Adipocyte (in vitro differentiated cells): ENCODE data around the gene PTGDS.

ENCODE experiments used
- DNase-seq: peaks from one replicate; pipeline ENCODE4 v3.0.0-alpha.2; 2015; ENCODE audit warnings: low read depth
- H3K27me3 ChIP-seq: replicated peaks from 2 replicates; pipeline ENCODE4 v1.7.0; 2013; ENCODE audit warnings: mild to moderate bottlenecking, low read length, moderate library complexity; ENCODE audit not compliant: control insufficient read depth, insufficient read depth
- H3K36me3 ChIP-seq: 2 replicates; pipeline ENCODE4 v1.7.0; 2013; ENCODE audit warnings: low read length, mild to moderate bottlenecking, moderate library complexity; ENCODE audit not compliant: control insufficient read depth, insufficient read depth, severe bottlenecking
- H3K4me1 ChIP-seq: 2 replicates; pipeline ENCODE4 v1.7.0; 2013; ENCODE audit warnings: mild to moderate bottlenecking, low read length, moderate library complexity; ENCODE audit not compliant: control insufficient read depth, insufficient read depth
- H3K4me3 ChIP-seq: 2 replicates; pipeline ENCODE4 v1.7.0; 2013; ENCODE audit warnings: mild to moderate bottlenecking, low read length, moderate library complexity
- H3K9ac ChIP-seq: 2 replicates; pipeline ENCODE4 v1.7.0; 2013; ENCODE audit warnings: mild to moderate bottlenecking, low read length, moderate library complexity
- H3K9me3 ChIP-seq: 2 replicates; pipeline ENCODE4 v1.7.0; 2013; ENCODE audit warnings: mild to moderate bottlenecking, low read length, moderate library complexity; ENCODE audit not compliant: control insufficient read depth

The PTGDS gene

GRCh38 chr9:137009217-137009616 is 31.9 kb downstream of the PTGDS start:
- no peak overlapping the region for H3K9ac ChIP-seq
- no peak overlapping the region for H3K4me3 ChIP-seq
- no peak for DNase-seq
- no peaks in the 10 kb centered on the region for H3K9me3 ChIP-seq
- peaks cover 9% of the 10 kb centered on the region for H3K36me3 ChIP-seq
- no peaks in the 10 kb centered on the region for H3K4me1 ChIP-seq
- H3K27me3 ChIP-seq: no peaks in the 10 kb centered on the region

- DNase-seq: no peak
- no peaks in the 10 kb centered on the region for H3K4me1 ChIP-seq
- H3K9ac ChIP-seq: no peak overlapping the region
- H3K9me3 ChIP-seq: no peaks in the 10 kb centered on the region
- no peak overlapping the region for H3K4me3 ChIP-seq
- H3K27me3 ChIP-seq: no peaks in the 10 kb centered on the region
- H3K36me3 ChIP-seq: peaks cover 13% of the 10 kb centered on the region
Observed at GRCh38 chr9:137009938-137010732, 32.8 kb downstream of the PTGDS start.

GRCh38 chr9:137011156-137011555 is 33.9 kb downstream of the PTGDS start:
- Histone ChIP-seq H3K4me1 (no peaks in the 10 kb centered on the region), H3K9ac (no peak overlapping the region), H3K27me3 (no peaks in the 10 kb centered on the region), H3K36me3 (peaks cover 21% of the 10 kb centered on the region), H3K9me3 (no peaks in the 10 kb centered on the region), H3K4me3 (no peak overlapping the region)
- DNase-seq: no peak

GRCh38 chr9:137011907-137012675 is 34.8 kb downstream of the PTGDS start:
- no peak for DNase-seq
- Histone ChIP-seq H3K9me3 (no peaks in the 10 kb centered on the region), H3K36me3 (peaks cover 29% of the 10 kb centered on the region), H3K4me1 (no peaks in the 10 kb centered on the region), H3K9ac (no peak overlapping the region), H3K4me3 (no peak overlapping the region), H3K27me3 (no peaks in the 10 kb centered on the region)

- no peaks in the 10 kb centered on the region for H3K9me3 ChIP-seq
- no peak overlapping the region for H3K9ac ChIP-seq
- H3K4me3 ChIP-seq: no peak overlapping the region
- H3K36me3 ChIP-seq: peaks cover 29% of the 10 kb centered on the region
- DNase-seq: no peak
- no peaks in the 10 kb centered on the region for H3K4me1 ChIP-seq
- no peaks in the 10 kb centered on the region for H3K27me3 ChIP-seq
Observed at GRCh38 chr9:137012694-137013570, 35.6 kb downstream of the PTGDS start.

- no peaks in the 10 kb centered on the region for H3K27me3 ChIP-seq
- H3K9me3 ChIP-seq: no peaks in the 10 kb centered on the region
- peaks cover 29% of the 10 kb centered on the region for H3K36me3 ChIP-seq
- no peaks in the 10 kb centered on the region for H3K4me1 ChIP-seq
- H3K4me3 ChIP-seq: no peak overlapping the region
- H3K9ac ChIP-seq: no peak overlapping the region
- no peak for DNase-seq
Observed at GRCh38 chr9:137013571-137013940, 36.3 kb downstream of the PTGDS start.

- H3K36me3 ChIP-seq: peaks cover 29% of the 10 kb centered on the region
- H3K4me3 ChIP-seq: no peak overlapping the region
- H3K27me3 ChIP-seq: no peaks in the 10 kb centered on the region
- no peak for DNase-seq
- H3K9ac ChIP-seq: no peak overlapping the region
- H3K4me1 ChIP-seq: no peaks in the 10 kb centered on the region
- H3K9me3 ChIP-seq: no peaks in the 10 kb centered on the region
Observed at GRCh38 chr9:137014166-137014565, 36.9 kb downstream of the PTGDS start.

GRCh38 chr9:137014776-137015539 is 37.7 kb downstream of the PTGDS start:
- H3K36me3 ChIP-seq: peaks cover 24% of the 10 kb centered on the region

GRCh38 chr9:137015540-137015930 is 38.2 kb downstream of the PTGDS start:
- H3K4me1 ChIP-seq: no peaks in the 10 kb centered on the region
- H3K9me3 ChIP-seq: no peaks in the 10 kb centered on the region
- peaks cover 23% of the 10 kb centered on the region for H3K36me3 ChIP-seq
- no peak for DNase-seq
- no peak overlapping the region for H3K4me3 ChIP-seq
- H3K27me3 ChIP-seq: no peaks in the 10 kb centered on the region
- H3K9ac ChIP-seq: no peak overlapping the region

More at GRCh38 chr9:137014776-137015539, 37.7 kb downstream of the PTGDS start:
- no peak overlapping the region for H3K4me3 ChIP-seq
- H3K9me3 ChIP-seq: no peaks in the 10 kb centered on the region
- no peaks in the 10 kb centered on the region for H3K27me3 ChIP-seq
- no peaks in the 10 kb centered on the region for H3K4me1 ChIP-seq
- no peak overlapping the region for H3K9ac ChIP-seq
- DNase-seq: no peak

GRCh38 chr9:137015976-137016375 is 38.7 kb downstream of the PTGDS start:
- no peak for DNase-seq
- Histone ChIP-seq H3K27me3 (no peaks in the 10 kb centered on the region), H3K36me3 (peaks cover 23% of the 10 kb centered on the region), H3K9me3 (no peaks in the 10 kb centered on the region), H3K4me3 (no peak overlapping the region), H3K9ac (no peak overlapping the region), H3K4me1 (no peaks in the 10 kb centered on the region)
